Measurements from ENCODE around the gene ALG2. TPM values are rescaled to one million over a fixed set of nuclear protein-coding genes. Genes with fewer than 3 reads are reported as not detected.

ALG2 gene
- total RNA-seq, 4 donors from 2014 or later: 7.9 to 38.4 (median 22.3) TPM

- in situ Hi-C loops (cut with MboI; ENCODE audit: low pct_ligation_motif_present in 1 of 4, low pct_unique_long_range_greater_than_20kb in 1 of 4, low sequenced_read_pairs in 3 of 4): no loop called here
- TF ChIP-seq EP300 (IDR thresholded peaks at IDR 0.05; ENCODE audit: low read depth) (no peak), CTCF (IDR thresholded peaks at IDR 0.05) (no peak), POLR2A (IDR thresholded peaks at IDR 0.05) (no peak), POLR2AphosphoS5 (IDR thresholded peaks at IDR 0.05) (no peak)
- Histone ChIP-seq H3K9me3 (no peaks in the 10 kb centered on the region), H3K4me3 (no peak overlapping the region), H3K4me1 (peaks cover 0 to 2% (median under 1%) of the 10 kb centered on the region in 4 donors), H3K27me3 (no peaks in the 10 kb centered on the region), H3K27ac (no peak overlapping the region), H3K36me3 (no peaks in the 10 kb centered on the region)
- no peak for DNase-seq
- intact Hi-C loops (cut with DNase I; ENCODE audit: low total_unique reads): no loop called here
- 65 to 83% methylated on average over 2 of the region's 2 CpGs for WGBS, 2 donors (ENCODE audit: low coverage in 1 of 2)
These were observed 52.7 kb downstream of the ALG2 start for GRCh38 chr9:99169086-99169485.

GRCh38 chr9:99167694-99168093 lies 54.0 kb downstream of the ALG2 start:
- in situ Hi-C loops (cut with MboI; ENCODE audit: low pct_ligation_motif_present in 1 of 4, low pct_unique_long_range_greater_than_20kb in 1 of 4, low sequenced_read_pairs in 3 of 4) (no loop called here), intact Hi-C loops (cut with DNase I; ENCODE audit: low total_unique reads) (no loop called here)
- TF ChIP-seq POLR2A (IDR thresholded peaks at IDR 0.05) (no peak), CTCF (IDR thresholded peaks at IDR 0.05) (no peak), POLR2AphosphoS5 (IDR thresholded peaks at IDR 0.05) (no peak), EP300 (IDR thresholded peaks at IDR 0.05; ENCODE audit: low read depth) (no peak)
- Histone ChIP-seq H3K9me3 (no peaks in the 10 kb centered on the region), H3K27me3 (no peaks in the 10 kb centered on the region), H3K27ac (no peak overlapping the region), H3K4me1 (no peaks in the 10 kb centered on the region), H3K4me3 (no peak overlapping the region), H3K36me3 (no peaks in the 10 kb centered on the region)
- whole genome bisulfite sequencing, 2 donors (ENCODE audit: low coverage in 1 of 2): 69 to 81% methylated on average over 3 of the region's 3 CpGs
- DNase-seq: no peak

GRCh38 chr9:99167119-99167518 lies 54.6 kb downstream of the ALG2 start:
- no peak overlapping the region for H3K27ac ChIP-seq
- no peaks in the 10 kb centered on the region for H3K36me3 ChIP-seq
- WGBS, 2 donors (ENCODE audit: low coverage in 1 of 2): 72 to 78% methylated on average over 4 of the region's 4 CpGs
- in situ Hi-C loops (cut with MboI; ENCODE audit: low pct_ligation_motif_present in 1 of 4, low pct_unique_long_range_greater_than_20kb in 1 of 4, low sequenced_read_pairs in 3 of 4): no loop called here
- DNase-seq: no peak
- no peaks in the 10 kb centered on the region for H3K4me1 ChIP-seq
- TF ChIP-seq POLR2A (IDR thresholded peaks at IDR 0.05) (no peak), POLR2AphosphoS5 (IDR thresholded peaks at IDR 0.05) (no peak), EP300 (IDR thresholded peaks at IDR 0.05; ENCODE audit: low read depth) (no peak), CTCF (IDR thresholded peaks at IDR 0.05) (no peak)
- H3K27me3 ChIP-seq: no peaks in the 10 kb centered on the region
- intact Hi-C loops (cut with DNase I; ENCODE audit: low total_unique reads): no loop called here
- no peaks in the 10 kb centered on the region for H3K9me3 ChIP-seq
- no peak overlapping the region for H3K4me3 ChIP-seq

Small RNA genes within 50 kb of the gene (small RNA-seq; reads per million reads assigned to genes)
- gene RN7SL794P: 0 reads per million in 4 donors

Other genes starting within 250 kb of the ALG2 start
- gene TGFBR1, start 116.8 kb downstream of the ALG2 start, total RNA-seq: 10 to 100 TPM; 17.6 to 24.1 (median 22.8) TPM
- gene SEC61B, start 340 bp upstream of the ALG2 start, total RNA-seq: 10 to 100 TPM; 10.1 to 72.5 (median 42.0) TPM